GM21619 (cell line): Measurements from ENCODE around the gene PPP1R7.
"Not testable (repeated sequence)": the region's sequence is repeated elsewhere in the genome, so short reads cannot be mapped to it uniquely, and the experiment has no call there.

ENCODE experiments used
- ATAC-seq: cut with Tn5 transposase; IDR thresholded peaks from one replicate; pipeline ENCODE4 v1.9.1; 2021; ENCODE audit not compliant: unreplicated experiment

PPP1R7 gene

GRCh38 chr2:241190291-241190981 is 40.2 kb downstream of the PPP1R7 start:
- ATAC-seq, result no peak

DNA sequence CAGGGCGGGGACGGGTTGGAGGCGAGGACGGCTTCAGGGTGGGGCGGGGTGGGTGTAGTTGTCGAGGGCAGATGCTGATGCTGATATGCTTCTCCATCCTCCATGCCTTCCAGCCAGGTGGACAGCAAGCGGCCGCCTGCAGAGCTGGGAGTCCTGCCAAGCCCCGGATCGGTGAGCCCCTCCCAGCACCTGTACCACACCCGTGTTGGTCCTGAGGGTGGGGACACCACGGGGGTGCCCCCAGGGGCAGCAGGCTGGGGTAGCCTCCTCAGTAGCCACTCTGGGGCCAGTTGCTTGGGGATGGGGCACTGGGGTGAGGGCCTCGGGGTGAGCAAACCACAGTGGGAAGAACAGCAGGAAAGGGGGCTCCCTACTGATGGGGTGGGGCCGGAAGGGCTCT is 40.8 kb downstream of the PPP1R7 start:
- no peak for ATAC-seq

- no peak for ATAC-seq
Measured at GRCh38 chr2:241193271-241193670, 43.0 kb downstream of the PPP1R7 start.

DNA sequence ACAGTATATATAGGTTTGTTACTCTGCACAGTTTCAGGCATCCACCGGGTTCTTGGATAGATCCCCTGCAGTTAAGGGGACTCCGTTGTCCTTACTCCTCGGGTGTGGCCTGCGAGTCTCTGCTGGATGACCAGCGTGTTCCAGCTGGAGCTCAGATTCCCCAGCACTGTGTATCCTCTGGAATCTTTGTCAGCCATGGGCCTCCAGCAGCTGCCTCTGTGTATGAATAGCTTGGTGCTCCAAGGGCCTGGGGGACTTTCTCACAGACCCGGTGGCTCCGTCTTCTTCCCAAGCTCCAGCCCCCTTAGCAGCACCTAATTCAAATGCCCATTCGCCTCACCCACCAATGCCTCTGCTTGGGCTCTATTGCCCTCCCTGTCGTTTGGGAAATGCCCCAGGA is 44.5 kb downstream of the PPP1R7 start:
- no peak for ATAC-seq

GRCh38 chr2:241195506-241196130 is 45.4 kb downstream of the PPP1R7 start:
- no peak for ATAC-seq

GRCh38 chr2:241197246-241197645 is 47.0 kb downstream of the PPP1R7 start:
- ATAC-seq, result not testable (repeated sequence)

DNA sequence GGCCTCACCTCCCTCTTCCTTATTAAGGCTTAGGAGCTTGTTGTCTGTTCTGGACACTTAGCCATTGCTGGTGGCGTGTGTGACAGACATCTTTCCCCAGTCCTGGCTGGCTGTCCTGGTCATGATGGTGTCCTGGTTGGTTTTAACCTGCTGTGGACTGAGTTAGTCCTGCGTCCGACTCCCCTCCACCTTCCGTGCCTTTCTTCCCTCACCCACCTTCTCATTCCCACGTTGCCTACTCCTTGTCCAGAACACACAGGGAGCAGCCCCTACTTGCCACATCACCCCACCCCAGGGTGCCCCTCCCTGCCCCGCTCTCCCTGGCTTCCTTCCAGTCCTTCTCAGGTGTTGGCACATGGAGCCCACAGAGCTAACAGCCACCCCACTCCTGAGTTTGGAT is 47.7 kb downstream of the PPP1R7 start:
- ATAC-seq, result no peak

DNA sequence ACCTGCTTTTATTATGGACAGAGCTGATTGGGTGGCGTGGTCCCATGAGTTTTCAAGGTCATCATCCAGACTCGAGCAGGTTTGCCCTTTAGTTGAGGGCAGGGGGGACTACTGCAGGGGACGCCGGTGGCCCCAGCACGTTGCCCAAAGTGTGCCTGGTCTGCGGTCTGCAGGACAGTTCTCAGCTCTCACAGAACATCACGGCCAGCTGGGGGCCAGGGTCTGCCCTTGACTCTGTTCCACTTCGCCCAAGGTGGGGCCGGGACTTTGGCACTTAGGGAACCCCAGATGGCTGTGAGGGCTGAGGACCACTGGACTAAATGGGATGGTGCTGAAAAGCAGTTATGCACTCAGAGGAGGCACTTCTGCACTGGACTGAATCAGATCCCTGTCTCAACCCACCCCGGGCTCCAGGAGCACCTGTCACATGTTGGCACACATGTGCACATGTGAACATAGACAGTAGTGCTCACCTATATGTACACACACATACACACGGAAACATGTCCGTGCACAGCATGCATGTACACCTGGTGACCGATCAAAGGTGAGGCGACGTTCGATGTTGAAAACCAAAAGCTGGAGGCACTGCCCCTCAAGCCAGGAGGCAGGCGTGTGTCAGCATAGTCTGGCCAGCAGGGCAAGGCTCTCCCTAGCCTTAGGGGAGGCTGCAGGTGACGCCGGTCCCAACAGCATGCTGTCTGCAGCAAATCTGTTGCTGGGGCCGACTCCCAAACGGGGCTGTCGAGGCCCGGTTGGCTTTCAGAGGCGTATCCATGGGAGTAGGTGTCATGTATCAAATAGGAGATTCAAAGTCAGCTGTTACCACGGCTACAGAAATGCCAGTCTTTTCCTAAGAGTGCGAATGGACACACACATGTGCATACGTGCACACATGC is 48.4 kb downstream of the PPP1R7 start:
- no peak for ATAC-seq

DNA sequence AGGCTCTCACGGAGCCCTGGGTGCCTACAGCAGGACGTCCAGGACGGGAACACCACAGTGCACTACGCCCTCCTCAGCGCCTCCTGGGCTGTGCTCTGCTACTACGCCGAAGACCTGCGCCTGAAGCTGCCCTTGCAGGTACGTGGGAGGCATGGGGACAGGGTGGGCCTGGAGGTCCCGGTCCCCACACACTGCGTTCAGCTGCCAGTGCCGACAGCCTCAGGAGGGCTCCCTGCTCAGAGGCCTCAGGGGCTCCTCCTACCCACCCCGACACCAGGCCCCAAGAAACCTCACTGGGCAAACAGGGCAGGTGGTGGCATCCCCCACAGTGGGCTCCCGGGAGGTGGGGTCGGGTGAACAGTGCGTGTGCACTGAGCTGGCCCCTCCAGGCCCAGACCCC is 49.0 kb downstream of the PPP1R7 start:
- ATAC-seq, result no peak

DNA sequence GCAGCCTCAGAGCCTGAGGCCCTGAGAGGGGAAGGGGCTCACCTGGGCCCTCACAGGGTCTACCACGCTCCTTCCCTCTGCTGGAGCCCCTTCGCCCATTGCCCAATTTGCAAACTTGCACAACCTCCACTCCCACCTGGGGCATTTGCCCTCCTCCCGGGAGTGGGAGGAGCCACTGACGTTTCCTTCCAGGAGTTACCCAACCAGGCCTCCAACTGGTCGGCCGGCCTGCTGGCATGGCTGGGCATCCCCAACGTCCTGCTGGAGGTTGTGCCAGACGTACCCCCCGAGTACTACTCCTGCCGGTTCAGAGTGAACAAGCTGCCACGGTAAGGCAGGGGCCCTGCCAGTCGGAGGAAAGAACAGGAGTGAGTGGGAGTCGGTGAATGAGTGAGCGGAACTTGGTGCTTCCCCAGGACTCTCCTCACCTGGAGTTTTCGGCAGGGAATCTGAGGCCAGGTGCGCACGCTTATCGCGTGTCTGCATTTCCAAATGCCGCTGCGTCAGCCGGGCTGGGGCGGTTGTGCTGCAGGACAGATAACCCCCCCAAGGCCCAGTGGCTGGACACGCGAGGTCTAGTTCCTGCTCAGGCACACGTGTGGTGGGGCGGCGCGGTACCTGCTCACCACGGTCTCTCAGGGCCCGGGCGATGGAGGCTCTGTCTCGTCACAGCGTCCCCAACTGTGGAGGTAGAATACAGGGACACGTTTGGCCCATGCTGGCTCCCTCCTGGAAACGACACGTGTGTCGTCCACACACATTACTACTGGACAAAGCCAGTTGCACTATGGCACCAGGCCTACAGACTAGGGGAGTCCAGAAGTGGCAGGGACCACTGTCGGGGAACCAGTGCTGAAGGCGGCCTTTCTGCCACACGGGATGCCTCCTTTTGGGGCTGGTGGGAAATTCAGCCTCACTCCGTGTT is 49.9 kb downstream of the PPP1R7 start:
- ATAC-seq, result no peak

- no peak for ATAC-seq
Measured at GRCh38 chr2:241200822-241201395, 50.6 kb downstream of the PPP1R7 start.

DNA sequence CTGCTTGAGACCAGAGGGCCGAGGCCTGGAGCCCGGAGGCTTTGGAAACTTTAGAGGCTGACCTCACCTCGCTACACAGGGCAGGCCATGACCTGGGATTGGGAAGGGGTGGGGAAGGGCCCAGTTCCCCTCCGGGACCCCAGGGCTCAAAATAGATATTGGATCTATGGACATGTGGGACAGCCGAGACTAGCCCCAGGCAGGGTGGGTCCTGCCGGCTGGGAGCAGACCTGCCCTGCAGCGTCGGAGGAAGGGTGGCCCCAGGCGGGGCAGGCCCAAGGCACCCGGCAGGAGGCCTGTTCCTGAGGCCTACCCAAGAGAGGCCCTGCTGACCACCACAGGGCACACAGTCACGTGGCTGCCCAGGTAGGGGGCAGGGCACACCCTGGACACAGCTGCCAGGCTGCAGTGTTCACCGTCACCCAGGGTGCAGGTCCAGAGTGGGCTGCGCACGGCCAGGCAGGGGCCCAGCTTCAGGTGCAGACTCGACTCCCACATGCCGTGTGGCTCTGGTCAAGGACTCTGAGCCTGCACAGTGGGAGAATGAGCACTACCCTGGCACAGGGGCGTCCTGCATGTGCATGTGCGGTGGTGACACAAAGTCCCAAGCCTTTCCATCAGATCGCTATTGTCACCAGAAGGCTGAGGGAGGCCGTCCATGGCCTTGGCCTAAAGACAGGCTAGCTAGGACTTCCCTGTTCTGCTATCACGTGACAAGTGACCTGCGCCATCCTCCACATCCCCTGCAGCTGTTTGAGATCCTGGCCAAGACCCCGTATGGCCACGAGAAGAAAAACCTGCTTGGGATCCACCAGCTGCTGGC is 51.4 kb downstream of the PPP1R7 start:
- no peak for ATAC-seq

DNA sequence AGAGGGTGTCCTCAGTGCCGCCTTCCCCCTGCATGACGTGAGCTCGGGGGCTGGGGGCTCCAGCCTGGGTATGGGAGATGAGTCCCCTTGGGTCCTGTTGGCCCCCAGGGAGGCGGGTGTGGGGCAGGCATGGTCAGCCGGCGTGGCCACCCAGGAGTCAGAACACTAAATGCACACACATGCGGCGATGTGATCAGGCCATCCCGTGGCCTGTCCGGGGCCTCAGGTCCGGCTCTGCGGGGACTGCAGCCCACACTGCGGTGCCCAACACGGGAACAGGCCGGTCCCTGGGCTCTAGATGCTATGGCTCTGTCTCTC is 52.0 kb downstream of the PPP1R7 start:
- ATAC-seq, result no peak

GRCh38 chr2:241202681-241203080 is 52.4 kb downstream of the PPP1R7 start:
- ATAC-seq, result no peak

GRCh38 chr2:241203218-241204009 is 53.1 kb downstream of the PPP1R7 start:
- ATAC-seq, result no peak

DNA sequence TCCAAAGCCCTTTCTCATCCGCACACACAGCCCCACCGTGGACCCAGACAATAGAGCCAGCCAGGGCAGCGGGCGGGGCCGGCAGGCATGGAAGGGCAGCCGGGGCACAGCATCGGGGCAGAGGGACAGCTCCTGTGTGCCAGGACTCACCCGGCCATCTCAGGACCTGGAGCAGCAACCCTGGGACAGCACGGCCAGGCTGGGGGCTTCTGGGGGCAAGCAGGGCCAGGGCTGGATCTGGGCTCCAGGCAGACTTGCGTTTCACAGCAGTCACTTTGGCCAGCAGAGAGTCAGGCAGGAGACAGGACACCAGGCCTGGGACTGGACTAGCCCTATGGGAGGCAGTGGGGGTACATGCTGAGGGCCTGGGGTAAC is 53.7 kb downstream of the PPP1R7 start:
- no peak for ATAC-seq

DNA sequence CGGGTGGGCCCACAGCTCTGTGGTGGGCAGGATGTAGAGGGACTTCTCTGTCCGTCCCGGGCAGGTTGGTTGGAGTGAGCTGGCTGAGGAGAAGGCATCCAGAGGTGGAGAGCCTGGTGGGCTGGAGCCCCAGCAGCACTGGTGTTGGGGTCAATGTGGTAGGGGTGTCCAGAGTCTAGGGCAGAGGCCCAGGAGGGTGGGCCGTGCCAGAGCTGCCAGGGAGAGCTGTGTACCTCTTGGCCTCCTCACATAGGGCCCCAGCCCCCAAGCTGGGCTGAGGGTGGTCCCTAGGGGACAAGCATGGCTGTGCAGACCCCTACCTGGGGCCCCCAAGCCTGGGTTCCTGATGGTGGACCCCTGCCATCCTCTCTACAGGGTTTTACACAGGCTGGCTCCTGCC is 54.2 kb downstream of the PPP1R7 start:
- ATAC-seq, result no peak

GRCh38 chr2:241205086-241205485 is 54.8 kb downstream of the PPP1R7 start:
- no peak for ATAC-seq

- no peak for ATAC-seq
Measured at GRCh38 chr2:241207151-241207550, 56.9 kb downstream of the PPP1R7 start.
